ENCODE results near the gene RHEBL1. TPM values are rescaled to one million over a fixed set of nuclear protein-coding genes. Genes with fewer than 3 reads are reported as not detected.

The RHEBL1 gene
- total RNA-seq, 4 donors from 2014 or later = 1.1 to 4.3 TPM; not detected in 2

DNA sequence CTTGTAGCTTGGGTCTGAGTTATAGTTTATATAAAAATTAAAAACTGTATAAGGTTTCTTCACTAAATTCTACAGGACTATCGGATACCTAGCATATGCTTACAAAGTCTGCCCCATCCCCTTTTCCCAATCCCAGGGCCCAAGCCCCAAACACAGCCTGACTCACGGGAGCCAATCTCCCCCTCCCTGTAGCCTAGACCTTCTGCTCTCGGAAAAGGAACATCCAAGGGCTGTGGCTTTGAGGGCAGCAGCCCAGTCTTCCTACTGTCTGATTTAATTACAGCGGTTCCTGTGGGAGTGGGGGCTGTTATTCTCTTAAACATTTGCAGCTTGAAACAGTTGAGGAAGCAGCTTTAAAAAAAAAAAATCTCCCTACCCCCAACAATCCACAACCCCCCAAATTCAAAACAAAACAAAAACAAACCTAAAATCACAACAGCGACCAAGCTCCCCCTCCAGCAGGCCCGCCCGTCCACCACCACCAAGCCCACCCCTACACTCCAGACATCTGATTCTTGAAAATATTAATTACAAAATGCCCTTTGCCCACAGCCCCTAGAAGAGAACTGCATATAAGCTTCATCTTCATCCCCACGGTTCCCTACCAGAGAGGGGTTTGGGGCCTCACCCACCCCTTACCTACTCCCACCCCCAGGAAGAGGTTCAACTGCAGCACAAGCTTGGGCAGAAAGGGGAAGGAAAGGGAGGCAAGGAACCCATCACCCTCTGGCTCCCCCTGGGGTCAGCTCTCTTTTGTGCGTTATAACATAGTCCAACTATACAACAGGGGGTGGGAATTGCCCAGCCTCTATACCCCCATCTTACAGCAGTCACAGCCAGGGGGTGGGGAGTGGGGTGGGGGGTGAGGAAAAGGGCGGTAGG is 50.1 kb downstream of the RHEBL1 start:
- no peaks in the 10 kb centered on the region for H3K27me3 ChIP-seq
- peak overlapping the region in 3 of 4 donors; percentile 81 to 92 (median 87) for H3K4me3 ChIP-seq
- H3K27ac ChIP-seq = peak overlapping the region; percentile 74 to 98 (median 92)
- TF ChIP-seq CTCF (IDR thresholded peaks at IDR 0.05) (no peak), POLR2A (IDR thresholded peaks at IDR 0.05) (no peak), EP300 (IDR thresholded peaks at IDR 0.05) (no peak)
- peaks cover 0 to 37% (median 16%) of the 10 kb centered on the region in 4 donors for H3K4me1 ChIP-seq
- DNase-seq (ENCODE audit: low spot score in 2 of 2) = peak in 1 of 2 donors; percentile 40
- 39 to 44% methylated on average over 10 of the region's 10 CpGs for WGBS, 2 donors
- peaks cover 0 to 46% (median 14%) of the 10 kb centered on the region in 3 donors for H3K36me3 ChIP-seq
- no peaks in the 10 kb centered on the region for H3K9me3 ChIP-seq

DNA sequence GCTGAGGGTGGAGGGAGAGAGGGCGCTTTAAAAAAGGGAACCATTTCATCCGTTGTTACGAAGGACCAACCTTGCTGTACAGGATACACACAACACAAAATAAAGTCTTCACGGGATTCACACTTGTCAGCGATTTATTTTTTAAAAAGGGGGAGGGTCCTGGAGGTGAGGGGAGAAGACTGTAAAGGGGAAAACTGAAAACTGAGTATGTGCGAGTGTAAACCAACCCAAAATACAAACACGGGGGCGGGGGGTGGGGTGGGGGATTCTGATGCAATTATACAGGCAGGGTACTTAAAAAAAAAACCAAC is 50.7 kb downstream of the RHEBL1 start:
- Histone ChIP-seq H3K27me3 (no peaks in the 10 kb centered on the region), H3K36me3 (peaks cover 0 to 40% (median 10%) of the 10 kb centered on the region in 3 donors), H3K27ac (peak overlapping the region; percentile 74 to 98 (median 92)), H3K4me3 (peak overlapping the region; percentile 71 to 92 (median 84)), H3K4me1 (peaks cover 0 to 41% (median 16%) of the 10 kb centered on the region in 4 donors), H3K9me3 (no peaks in the 10 kb centered on the region)
- no peak for DNase-seq (ENCODE audit: low spot score in 2 of 2)
- TF ChIP-seq EP300 (IDR thresholded peaks at IDR 0.05) = no peak
- TF ChIP-seq CTCF (IDR thresholded peaks at IDR 0.05) = no peak
- no peak for TF ChIP-seq POLR2A (IDR thresholded peaks at IDR 0.05)
- WGBS, 2 donors = 3% methylated on average over 8 of the region's 8 CpGs

GRCh38 chr12:49018261-49019119 is 51.3 kb downstream of the RHEBL1 start, which contains the start of gene PRKAG1:
Gene PRKAG1 (minus strand): TSS chr12:49018776. CDS start chr12:49018740, 36 bp downstream.
- Histone ChIP-seq H3K4me3 (peak within 1 kb of the TSS; percentile 71 to 92 (median 84)), H3K27ac (peak within 1 kb of the TSS; percentile 74 to 98 (median 92)), H3K9me3 (no peaks in the 10 kb centered on the region), H3K36me3 (peaks cover 0 to 34% (median 8%) of the 10 kb centered on the region in 3 donors), H3K27me3 (no peaks in the 10 kb centered on the region), H3K4me1 (peaks cover 0 to 41% (median 16%) of the 10 kb centered on the region in 4 donors)
- peak; percentile 91 to 92 for DNase-seq (ENCODE audit: low spot score in 2 of 2)
- peak; percentile 27 to 70 (median 54) for TF ChIP-seq CTCF (IDR thresholded peaks at IDR 0.05)
- TF ChIP-seq POLR2A (IDR thresholded peaks at IDR 0.05) = peak; percentile 80 to 89
- TF ChIP-seq EP300 (IDR thresholded peaks at IDR 0.05) = peak; percentile 98 to 99
- 0 to 1% methylated on average over 35 to 42 of the region's 59 CpGs for WGBS, 2 donors

DNA sequence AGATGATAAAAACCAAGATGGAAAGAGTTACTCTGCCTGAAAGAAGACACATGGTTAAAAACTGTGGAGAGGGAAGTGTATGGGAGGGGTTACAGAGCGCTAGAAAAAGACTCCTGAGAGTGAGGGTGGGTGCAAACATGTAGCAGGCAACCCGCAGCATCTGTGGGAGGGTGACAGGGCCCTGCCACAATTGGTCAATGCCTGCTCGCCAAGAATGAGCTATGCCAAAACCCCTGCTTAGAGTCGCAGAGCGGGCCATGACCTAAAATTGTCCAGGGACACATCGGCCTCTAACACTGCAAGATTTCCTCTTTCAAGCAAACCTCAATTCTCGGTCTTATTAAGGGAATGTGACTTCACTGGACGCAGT is 51.9 kb downstream of the RHEBL1 start:
- Histone ChIP-seq H3K27ac (peak overlapping the region; percentile 74 to 98 (median 92)), H3K27me3 (no peaks in the 10 kb centered on the region), H3K4me1 (peaks cover 0 to 41% (median 16%) of the 10 kb centered on the region in 4 donors), H3K4me3 (peak overlapping the region; percentile 71 to 92 (median 84)), H3K36me3 (peaks cover 0 to 33% (median 2%) of the 10 kb centered on the region in 3 donors), H3K9me3 (no peaks in the 10 kb centered on the region)
- TF ChIP-seq CTCF (IDR thresholded peaks at IDR 0.05) (no peak), EP300 (IDR thresholded peaks at IDR 0.05) (no peak), POLR2A (IDR thresholded peaks at IDR 0.05) (no peak)
- WGBS, 2 donors = 1 to 3% methylated on average over 8 of the region's 8 CpGs
- DNase-seq (ENCODE audit: low spot score in 2 of 2) = no peak

Data from tibial nerve (tissue), 4 donors.